GM18873 (cell line): ENCODE data around the gene OR2V2.
A peak's percentile ranks its signal among the peaks of the same experiment; 100 is the strongest.

Experiments
- ATAC-seq: cut with Tn5 transposase; IDR thresholded peaks from one replicate; pipeline ENCODE4 v1.9.1; 2021; ENCODE audit warnings: mild to moderate bottlenecking, moderate library complexity, moderate number of reproducible peaks; ENCODE audit not compliant: unreplicated experiment, low FRiP score

The OR2V2 gene

DNA sequence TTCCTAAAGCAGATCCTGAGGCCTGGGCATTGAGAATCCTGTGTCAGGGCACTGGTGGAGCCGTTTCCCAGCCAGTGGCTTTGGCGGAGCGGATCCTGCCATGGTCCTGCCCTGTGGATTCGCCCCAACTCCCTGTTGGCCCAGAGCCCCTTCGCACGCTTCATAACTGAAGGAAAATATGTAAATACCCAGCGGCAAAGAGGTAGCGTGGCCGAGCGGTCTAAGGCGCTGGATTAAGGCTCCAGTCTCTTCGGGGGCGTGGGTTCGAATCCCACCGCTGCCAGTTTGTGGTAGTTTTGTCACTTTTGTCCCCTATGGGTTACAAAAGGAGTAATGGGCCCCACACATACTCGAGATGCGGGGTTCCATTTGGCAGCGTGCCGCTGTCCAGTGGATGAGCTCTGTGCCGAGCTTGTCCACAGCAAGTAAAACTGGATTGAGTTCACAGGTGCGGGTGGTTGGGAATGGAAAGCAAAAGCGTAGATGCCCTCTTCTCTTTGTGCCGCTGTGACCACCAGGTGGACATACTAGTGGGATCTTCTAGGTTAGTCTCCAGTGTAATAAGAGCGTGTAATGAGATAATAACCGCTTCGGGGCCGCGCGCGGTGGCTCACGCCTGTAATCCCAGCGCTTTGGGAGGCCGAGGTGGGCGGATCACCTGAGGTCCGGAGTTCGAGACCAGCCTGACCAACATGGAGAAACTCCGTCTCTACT lies 40.3 kb downstream of the OR2V2 start:
- no peak for ATAC-seq

DNA sequence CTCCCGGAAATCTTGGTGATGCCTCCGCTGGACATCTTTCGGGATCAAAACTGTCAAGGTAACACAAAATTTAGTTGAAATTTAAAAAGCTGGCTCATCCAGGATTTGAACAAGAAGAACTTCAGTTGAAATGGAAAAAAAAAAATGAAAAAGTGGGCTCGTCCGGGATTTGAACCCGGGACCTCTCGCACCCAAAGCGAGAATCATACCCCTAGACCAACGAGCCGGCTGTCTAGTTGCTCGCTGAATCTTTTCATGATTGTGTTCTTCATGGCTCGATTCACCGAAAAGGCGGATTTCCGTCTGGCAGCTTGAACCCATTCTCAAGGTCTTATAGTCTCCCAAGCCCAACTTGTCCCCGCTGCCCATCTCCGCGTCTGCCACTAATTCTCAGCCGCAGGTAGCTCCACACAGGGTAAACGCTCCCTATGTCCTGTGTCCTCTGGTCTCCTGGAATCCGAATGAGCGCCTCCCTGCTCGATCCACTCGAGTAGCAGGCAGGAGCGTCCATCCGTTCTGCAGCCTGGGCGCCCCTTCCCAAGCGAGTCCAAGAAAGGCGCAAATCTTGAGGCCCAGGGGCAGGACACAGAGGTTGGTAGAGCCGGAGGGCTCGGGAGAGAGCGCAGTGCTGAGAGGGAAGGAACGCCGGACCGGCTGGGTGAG lies 41.4 kb downstream of the OR2V2 start:
- no peak for ATAC-seq

DNA sequence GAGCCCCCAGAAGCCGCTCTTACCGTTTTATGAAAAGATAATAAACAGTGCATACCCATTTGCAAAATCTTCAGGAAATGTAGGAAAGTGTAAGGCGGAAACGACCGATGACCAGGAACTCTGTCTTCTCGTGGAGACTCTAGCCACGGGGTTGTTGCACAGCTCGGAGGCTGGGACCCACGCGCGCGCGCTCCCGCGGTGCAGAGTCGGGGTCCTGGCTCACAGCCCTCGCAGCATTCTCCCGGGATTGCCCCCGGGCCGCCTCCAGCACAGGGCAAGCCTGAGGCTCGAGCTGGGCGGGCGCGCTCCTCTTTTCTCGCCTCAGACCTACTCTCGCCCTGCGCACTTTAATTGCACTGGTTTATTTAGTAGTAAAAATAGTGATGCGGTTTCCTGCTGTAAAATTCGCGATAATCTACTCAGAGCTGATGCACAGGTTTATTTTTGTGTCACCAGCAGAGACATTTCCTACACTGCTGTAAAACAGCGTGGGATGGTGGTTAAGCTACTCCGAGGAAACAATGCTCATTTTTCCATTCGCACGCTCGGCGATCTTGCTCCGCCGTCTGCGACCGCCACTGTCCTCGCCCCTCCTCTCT lies 42.1 kb downstream of the OR2V2 start:
- no peak for ATAC-seq

DNA sequence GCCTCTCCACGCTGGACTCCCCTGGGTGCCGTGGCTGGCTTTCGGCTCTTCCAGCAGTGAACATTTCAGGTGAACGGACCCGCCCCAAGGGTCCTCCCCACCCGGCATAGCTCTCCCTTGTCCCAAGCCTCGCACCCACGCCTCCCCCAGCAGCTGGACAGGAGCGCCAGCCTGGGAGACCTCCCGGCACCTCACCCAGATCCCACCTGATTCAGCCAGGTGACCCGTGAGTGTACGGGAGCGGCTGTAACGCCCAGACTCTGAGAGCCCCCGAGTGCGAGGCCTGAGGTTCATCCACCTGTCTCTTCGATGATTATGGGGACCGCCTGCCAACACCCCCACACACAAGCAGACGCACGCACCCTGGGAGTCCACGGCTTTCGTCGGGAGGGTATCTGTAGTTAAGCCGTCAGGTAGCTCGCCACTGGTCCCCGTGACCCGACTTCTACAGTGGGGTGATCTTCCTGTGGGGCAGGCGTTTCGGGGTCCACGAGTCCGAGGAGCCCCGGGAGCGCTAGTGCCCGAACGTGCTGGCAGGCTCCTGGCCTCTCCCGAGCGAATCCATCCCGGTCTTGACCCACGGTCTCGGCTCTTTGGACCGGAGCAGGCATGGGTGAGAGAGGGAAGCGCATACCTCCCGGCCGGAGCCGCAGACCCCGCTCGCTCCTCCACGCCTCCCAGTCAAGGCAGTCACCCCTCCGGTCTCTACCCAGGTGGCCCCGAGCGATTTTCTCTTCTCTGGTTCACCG lies 42.8 kb downstream of the OR2V2 start:
- no peak for ATAC-seq

DNA sequence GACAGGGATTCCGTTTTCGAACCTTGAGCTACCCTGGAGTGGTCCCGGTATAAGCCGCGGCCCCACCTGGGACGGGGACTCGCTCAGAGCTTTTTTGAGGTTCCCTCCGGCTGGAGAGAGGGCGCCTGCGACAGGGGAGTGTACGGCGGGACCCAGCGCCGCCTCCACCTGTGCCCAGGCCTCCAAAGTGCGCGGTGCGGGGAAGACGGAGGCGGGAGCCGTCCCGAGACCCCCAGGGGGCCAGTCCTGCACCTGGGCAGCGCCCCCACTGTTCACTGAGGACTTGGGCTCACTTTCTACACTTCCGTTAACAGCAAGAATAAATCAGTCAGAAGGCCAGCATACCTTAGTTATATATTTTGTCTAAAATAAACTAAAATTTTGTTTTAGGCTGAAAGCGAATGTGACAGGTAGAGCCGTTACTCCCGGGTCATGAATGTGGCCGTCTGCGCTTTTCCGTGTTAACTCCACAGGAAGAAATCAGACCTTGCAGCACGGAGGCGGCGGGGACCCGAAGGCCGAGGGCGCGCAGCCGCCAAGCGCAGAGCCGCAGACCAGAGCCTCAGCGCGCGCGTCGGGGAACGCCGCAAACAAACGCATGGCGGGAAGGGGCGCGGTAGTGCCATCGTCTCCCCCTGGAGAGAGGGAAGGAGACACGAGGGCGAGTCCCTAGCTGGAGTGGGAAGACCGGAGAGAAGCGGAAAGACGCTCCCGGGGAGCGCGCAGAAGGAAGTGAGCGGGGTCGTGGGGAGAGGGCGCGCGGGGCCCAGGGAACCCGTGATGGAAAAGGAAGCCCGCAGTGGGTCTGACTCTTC lies 43.5 kb downstream of the OR2V2 start:
- no peak for ATAC-seq

DNA sequence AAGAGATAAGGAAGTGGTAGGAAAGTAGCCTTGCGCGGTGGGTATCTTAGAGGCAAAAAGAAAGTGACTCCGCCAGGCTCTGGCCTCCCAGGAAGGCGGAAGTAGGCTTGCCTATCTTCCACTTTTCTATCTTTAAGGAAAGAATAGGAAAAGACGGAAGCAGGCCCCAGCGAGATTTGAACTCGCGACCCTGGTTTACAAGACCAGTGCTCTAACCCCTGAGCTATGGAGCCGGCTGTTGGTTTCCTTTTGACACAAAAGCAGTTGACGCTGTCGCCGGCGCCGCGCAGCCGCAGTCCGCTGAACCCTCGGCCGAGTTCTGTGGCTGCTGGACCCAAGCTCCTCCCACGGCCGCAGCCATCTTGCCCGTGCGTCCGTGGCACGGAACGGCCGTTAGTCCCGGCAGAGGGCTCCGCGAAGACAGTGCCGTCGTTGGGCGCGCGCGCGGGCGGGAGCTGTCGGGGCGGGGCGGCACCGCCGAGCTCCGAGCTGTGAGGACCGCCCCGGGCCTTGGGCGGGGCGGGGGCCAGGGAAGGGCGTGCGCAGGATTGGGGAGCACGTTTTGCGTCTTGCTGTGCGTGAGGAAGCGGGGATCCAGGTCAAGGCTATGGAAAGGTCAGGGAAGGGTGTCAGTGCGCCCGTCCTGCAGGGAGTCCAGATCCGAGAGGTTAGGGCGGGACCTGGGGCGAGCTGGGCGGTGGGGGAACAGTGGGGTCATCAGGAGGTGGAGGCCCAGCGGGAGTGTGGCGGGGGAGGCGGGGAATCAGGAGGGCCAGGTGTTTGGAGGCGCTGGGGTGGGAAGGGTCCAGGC lies 44.3 kb downstream of the OR2V2 start:
- ATAC-seq = peak; percentile 37

DNA sequence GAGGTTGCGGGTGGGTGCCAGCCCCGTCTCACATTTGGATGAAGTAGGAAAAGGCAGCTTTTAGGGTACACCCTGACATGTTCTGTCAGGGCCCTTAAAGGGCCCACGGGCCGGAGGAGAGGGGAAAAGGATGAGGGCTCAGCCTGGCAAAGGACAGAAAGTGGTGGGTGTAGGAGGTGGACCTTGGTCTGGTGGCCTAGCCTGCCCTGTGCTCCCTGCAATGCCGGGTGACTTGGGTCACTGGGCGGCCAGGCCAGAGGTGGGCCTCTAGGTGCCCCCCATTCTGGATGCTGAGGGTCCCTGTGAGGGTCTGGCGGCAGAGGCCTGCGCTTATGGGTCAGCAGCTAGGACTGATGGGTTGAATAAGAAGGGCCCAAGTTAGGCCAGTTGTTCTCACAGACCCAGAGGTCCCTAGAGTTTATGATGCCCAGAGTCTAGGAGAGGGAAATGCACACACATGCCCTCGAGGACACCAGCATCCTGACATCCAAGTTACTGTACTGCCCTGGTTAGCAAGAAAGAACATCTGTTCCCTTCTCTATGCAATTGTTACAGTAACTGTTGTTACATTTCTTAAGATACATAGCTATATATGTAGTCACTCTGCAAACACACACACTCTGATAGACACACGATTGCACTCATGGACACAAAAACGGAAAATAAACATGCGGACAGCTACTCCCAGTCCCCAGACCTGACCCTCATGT lies 45.1 kb downstream of the OR2V2 start:
- ATAC-seq = no peak

DNA sequence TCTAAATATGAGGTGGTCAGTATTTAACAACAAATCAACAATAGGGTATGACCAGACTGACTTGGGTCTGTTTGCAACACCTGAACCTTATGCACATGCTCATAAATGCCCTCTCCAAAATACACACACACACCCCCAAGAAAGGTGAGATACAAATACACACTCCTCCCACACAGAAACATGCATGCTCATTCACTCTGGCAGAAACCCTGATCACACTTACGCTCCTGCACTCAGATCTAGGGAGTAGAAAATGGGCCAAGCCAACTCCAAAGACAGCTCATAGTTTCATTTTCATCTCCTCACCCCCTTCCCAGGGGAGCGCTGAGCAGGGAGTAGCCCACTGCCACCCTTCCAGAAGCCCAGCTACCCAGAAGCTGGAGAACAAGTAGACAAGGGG lies 46.3 kb downstream of the OR2V2 start:
- no peak for ATAC-seq

DNA sequence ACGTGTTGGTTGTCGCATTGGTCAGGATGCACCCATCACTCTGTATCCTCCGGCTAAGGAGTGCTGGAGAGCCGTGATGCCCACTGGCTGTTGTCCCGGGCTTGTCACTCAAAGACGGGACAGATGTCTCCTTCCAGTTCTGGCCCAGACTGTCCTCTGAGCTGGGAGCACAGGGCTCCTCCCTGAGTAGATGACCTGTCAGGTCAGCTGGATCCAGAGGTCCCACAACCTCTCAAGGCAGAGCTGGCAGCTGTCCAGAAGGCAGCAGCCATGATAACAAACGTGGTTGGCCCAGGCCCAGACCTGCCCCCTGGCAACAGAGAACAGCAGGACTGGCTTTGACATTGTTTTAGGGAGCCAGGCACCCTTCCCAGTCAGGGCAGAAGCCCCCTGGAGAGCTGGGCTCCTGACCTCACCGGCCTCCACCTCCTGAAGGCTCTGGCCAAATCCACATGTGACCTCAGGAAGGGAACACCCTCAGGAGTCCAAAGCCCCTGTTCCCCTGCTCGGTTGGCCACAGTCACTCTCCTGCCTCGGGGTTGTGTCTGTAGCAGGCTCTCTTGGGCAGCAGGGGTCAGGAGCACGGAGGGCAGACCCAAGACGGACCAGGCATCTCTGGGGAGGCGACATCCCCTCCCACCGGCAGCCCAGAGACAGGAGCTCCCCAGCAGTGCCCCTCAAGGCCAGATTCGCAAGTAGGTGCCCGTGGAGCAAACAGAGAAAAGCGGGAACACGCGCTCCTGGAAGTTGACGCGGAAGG lies 47.3 kb downstream of the OR2V2 start:
- no peak for ATAC-seq

DNA sequence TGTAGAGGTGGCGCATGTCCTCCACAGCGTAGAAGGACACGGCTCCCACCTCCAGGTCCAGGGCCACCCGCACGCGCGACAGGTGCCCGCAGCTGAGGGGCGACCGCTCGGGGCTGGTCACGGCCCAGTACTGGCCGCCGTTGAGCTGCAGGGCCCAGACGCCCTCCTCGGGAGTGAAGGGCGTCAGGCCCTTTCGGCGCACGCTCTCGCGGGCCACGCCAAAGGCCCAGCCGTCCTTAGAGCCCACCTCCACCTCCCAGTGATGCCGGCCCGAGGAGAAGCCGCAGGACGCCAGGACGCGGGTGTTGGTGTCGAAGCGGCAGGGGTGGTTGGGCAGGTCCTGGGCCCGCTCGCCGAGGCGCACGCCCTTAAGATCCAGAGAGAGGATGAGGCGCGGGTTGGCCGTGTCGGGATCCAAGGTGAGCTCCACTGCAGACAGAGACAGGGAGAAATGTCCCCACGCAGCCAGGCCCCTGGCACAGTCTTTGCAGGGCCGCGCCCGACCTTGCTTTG lies 47.9 kb downstream of the OR2V2 start:
- ATAC-seq = no peak

DNA sequence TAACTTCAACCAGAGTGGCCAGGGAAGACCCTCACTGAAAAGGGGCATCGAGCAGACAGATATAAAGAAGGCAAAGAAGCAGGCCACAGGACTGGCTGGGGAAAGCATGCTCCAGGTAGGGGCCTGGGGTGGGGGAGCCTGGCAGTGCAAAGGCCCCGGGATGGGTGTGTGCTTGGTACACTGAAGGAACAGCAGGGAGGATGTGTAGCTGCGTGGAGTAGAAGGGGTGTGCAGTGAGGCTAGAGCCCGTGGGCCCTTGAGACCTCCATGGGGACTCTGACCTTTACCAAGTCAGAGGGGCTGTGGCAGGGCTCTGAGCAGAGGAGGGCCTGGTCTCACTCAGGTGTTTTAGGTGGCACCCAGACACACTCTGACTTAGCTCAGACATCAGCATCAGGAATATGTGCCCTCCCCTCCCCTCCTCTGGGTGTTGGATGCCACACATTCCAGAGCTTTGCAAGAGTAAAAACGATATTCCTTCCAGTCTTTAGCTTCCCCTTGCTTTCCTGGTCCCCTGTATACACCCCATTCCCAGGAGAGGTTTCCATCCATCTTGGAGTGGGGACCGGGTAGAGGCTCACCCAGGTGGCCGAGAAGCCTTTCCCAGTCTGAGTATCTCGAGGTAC lies 50.1 kb downstream of the OR2V2 start:
- no peak for ATAC-seq

DNA sequence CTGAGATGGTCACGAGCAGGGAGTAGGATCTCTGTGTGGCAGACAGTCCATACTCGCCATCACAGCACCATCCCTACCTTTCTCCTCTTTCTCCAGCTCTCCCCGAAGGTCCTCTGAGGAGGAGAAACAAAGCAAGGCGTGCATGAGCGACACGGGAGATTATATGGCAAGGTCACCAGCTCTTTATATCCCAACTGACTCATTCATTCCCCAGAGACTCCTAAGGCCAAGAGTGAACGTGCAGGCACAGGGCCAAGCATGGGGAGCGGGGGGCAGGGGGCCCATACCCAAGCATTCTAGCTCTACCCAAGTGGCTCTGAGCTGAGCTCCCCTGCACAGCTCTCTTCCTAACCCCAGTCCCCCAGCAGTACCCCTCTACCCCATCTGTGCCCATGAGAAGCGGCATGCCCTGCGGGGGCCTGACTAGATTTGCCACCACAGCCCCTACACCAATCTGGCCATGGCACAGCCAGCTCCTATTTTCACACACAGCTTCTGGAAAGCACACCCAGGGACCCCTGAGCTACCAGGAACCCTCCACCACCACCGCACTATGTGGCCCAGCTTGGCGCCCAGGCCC lies 50.8 kb downstream of the OR2V2 start:
- ATAC-seq = no peak

DNA sequence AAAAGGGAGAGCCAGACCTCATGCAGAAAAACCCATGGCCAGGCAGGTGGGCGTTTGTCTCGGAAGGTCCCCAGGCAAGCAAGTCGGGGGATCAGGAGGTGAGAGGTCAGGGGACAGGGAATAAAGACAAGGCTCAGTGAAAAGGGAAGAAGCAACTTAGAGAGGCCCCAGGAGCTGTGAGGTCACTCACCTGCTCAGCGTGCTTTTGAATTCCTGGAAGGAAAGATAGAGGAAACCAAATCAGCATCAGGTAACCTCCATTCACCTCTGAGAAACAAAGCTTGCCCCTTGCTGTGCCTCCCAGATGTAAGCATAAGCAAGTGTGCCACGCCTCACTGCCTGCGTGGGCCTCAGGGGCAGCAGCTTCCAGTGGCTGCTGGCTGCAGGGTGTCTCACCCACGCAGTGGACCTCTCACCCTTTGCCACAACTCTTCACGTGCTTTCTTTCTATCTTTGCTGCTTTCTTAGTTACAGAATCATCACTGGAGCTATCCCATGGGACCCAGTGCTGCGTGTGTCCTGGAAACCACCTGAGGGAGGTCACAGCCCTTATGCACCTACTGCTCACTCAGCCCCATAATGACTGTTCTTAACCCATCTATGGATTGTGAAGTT lies 51.6 kb downstream of the OR2V2 start:
- peak; percentile 63 for ATAC-seq

DNA sequence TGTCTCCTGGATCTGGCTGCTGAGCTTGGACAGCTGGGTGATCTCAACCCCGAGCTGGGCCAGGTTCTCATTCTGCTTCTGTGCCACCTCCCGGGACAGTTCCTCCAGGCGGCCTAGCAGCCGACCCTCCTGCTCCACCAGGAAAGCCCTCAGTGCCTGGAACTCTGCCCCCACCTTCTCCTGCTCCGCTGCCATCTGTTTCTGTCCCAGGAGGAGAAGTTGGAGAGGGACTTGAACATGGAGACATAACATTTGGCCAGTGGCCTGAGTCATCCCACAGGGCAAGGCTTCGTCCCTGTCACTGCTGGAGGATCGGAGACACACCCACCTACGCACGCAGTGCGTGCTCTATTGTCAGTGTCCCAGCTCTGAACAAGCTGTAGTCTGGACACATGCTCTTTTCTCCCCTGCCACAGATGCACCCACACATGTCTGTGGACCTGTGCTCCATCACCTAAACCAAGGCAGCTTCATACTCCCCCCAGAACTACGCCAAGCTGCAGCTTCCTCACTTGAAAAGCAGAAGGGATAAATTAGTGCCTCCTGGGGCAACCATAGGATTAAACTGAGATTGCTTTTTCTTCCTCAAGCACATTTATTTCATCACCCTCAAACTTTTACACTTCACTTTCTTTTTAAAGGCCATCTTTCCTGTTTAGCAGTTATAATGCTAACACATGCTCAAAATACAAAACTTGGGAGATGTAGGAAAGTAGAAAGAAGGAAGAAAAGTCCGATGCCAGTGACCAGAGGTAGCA lies 52.7 kb downstream of the OR2V2 start:
- no peak for ATAC-seq

DNA sequence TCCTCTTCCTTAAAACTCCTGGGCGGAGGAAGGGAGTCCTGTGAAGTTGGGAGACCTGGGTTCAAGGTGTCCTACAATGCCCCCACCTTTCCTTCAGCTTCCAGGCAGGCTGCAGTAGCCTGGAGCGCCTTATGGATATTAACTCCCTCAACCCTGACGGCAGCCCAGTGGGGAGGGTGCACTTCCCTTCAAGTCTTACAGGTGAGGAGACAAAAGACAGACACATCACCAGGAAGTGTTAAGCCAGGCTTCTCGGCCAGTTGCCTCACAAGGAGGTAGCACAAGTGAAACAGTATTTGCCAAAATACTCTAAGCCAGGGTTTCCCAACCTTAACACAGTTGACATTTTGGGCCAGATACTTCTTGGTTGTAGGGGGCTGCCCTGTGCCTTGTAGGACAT lies 53.4 kb downstream of the OR2V2 start:
- no peak for ATAC-seq

DNA sequence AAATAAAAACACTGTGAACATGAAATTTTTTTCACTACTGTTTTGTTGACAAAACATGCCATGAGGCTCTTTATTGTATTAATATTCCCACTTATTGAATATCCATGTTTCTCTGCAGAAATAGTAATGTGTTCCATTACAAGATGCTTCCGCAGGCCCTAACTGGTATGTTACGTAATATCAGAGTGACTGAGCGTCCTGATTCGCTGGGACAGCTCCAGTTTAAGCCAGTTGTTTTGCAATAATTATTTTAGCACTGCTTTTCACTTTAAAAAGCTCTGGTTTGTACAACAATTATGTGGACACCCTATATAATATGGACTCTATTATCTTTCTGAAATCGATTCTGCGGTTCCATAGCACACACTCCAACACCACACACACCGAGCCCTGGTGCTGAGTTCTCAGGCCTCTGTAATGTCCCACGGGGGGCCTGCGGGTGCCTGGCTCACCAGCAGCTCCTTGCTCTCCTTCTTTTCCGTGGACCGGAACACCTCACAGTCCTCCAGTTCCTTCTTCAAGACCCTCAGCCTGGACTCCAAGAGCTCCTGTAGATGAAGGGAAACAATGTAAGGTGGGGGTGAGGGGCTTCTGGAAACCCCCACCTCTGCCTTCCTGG lies 55.8 kb downstream of the OR2V2 start:
- ATAC-seq = no peak
